Thyroid gland (tissue), 4 donors: ENCODE data around the gene PRRG2. TPM values are rescaled to one million over a fixed set of nuclear protein-coding genes. Genes with fewer than 3 reads are reported as not detected.

Experiments used
- DNase-seq, 2 donors: peaks; one replicate each; pipeline ENCODE4 v3.0.0-alpha.2; 2019
- H3K27ac ChIP-seq, 3 donors: fragments of 200-600 bp; sonication (generic); 1 replicate in 2 of 3; 2 replicates in 1 of 3; pipeline ENCODE4 v1.5.1; 2016 to 2019; ENCODE audit warnings: mild to moderate bottlenecking in 1 of 3, moderate library complexity in 1 of 3
- H3K27me3 ChIP-seq: fragments of 200-600 bp; sonication (generic); one replicate; pipeline ENCODE4 v1.5.1; 2019
- H3K36me3 ChIP-seq, 2 donors: fragments of 200-600 bp; sonication (generic); one replicate each; pipeline ENCODE4 v1.5.1; 2016 to 2019
- H3K4me1 ChIP-seq, 2 donors: fragments of 200-600 bp; sonication (generic); one replicate each; pipeline ENCODE4 v1.5.1; 2017 to 2019
- H3K4me3 ChIP-seq, 3 donors: fragments of 200-600 bp; sonication (generic); replicated peaks in 1 of 3; 1 replicate in 2 of 3; 2 replicates in 1 of 3; pipeline ENCODE4 v1.5.1; 2016; ENCODE audit warnings: mild to moderate bottlenecking in 1 of 3
- H3K9me3 ChIP-seq: fragments of 200-600 bp; sonication (generic); one replicate; pipeline ENCODE4 v1.5.1; 2017
- POLR2A ChIP-seq, 2 donors: fragments of 450-650 bp; IDR thresholded peaks; one replicate each; pipeline ENCODE4 v1.6.1; 2017; ENCODE audit warnings: antibody characterized with exemption in 2 of 2, mild to moderate bottlenecking in 2 of 2, moderate library complexity in 1 of 2
- WGBS, 2 donors: methylation state at CpG; one replicate each; pipeline ENCODE4 v1.1.5; 2017; 5-methylcytosine and 5-hydroxymethylcytosine counted together
- intact Hi-C: fragments of 100-400 bp; cut with DNase I; formaldehyde crosslinking; loops from one replicate; pipeline ENCODE4 v1.15.1; 2023
- total RNA-seq, 4 donors: library from RNA; depleted of rRNA; stranded (reverse); fragments of >200 nt; gene quantifications; one replicate each; pipeline ENCODE4 v1.2.3, GENCODE V29; 2016
- TF ChIP-seq, protein P1 (sequence below), 6 experiments: fragments of 200-600 bp in 3 of 6; fragments of 450-650 bp in 3 of 6; sonication (generic) in 3 of 6; IDR thresholded peaks; one replicate each; pipeline ENCODE4 v1.5.1; 2016 to 2019; ENCODE audit warnings: antibody characterized with exemption in 6 of 6, mild to moderate bottlenecking in 2 of 6, inconsistent platforms in 1 of 6, moderate library complexity in 1 of 6

The PRRG2 gene
- total RNA-seq, 4 donors from 2014 or later: 8.9 to 29.6 (median 25.0) TPM

DNA sequence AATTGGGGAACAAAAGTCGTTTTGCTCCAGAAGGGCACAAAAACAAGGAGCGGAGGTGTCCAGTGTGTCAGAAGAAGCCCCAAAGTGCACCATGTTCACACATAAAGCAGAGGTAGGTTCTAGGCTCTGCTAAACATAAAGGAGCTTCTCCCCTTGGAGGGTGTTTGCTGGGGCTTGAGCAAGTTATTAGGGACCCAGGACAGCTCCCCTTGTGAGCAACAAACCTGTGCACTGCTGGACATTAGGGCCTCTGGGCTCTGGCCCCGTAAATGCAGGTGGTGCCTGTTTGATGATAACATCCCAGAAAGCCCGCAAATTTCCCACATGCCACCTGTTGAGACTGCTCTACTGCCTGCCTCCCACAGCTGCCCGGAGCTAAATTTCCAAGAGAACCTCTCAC, 42.5 kb upstream of the PRRG2 start:
- H3K27ac ChIP-seq: no peak overlapping the region
- DNase-seq: no peak
- 90 to 93% methylated on average over 5 of the region's 5 CpGs for WGBS, 2 donors
- H3K27me3 ChIP-seq: no peaks in the 10 kb centered on the region
- H3K4me1 ChIP-seq: peaks cover 4 to 9% of the 10 kb centered on the region in 2 donors
- TF ChIP-seq, protein P1, sequence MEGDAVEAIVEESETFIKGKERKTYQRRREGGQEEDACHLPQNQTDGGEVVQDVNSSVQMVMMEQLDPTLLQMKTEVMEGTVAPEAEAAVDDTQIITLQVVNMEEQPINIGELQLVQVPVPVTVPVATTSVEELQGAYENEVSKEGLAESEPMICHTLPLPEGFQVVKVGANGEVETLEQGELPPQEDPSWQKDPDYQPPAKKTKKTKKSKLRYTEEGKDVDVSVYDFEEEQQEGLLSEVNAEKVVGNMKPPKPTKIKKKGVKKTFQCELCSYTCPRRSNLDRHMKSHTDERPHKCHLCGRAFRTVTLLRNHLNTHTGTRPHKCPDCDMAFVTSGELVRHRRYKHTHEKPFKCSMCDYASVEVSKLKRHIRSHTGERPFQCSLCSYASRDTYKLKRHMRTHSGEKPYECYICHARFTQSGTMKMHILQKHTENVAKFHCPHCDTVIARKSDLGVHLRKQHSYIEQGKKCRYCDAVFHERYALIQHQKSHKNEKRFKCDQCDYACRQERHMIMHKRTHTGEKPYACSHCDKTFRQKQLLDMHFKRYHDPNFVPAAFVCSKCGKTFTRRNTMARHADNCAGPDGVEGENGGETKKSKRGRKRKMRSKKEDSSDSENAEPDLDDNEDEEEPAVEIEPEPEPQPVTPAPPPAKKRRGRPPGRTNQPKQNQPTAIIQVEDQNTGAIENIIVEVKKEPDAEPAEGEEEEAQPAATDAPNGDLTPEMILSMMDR (IDR thresholded peaks at IDR 0.05): no peak
- no peak for TF ChIP-seq POLR2A (IDR thresholded peaks at IDR 0.05)
- H3K36me3 ChIP-seq: no peaks in the 10 kb centered on the region
- H3K4me3 ChIP-seq: no peak overlapping the region
- intact Hi-C loops: no loop called here
- no peaks in the 10 kb centered on the region for H3K9me3 ChIP-seq

DNA sequence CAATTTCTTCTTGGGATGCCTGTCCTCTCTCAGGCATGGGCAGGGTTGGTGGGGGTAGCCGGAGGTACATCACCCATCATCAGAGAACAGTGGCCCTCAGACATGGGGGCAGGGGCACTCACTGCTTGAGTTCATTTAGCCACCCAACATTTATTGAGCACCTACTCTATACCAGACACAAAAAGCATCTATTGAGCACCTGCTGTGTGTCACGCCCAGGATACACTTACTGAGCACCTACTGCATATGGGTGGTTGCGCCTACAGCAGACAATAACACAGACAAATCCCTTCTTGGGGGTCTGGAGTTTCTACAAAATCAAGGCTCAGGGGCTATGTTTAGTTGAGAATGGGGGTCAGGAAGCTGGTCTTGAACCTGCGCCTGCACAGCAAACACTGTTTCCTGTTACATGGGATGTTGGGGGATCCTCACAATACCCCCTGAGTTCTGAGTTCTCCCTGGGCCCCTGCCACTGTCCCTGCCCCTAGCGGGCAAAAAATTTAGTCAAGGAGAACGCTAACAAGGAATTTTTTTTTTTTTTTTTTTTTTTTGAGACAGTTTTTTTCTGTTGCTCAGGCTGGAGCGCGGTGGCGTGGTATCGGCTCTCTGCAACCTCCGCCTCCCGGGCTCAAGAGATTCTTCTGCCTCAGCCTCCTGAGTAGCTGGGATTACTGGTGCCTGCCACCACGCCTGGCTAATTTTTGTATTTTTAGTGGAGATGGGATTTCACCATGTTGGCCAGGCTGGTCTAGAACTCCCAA, 41.7 kb upstream of the PRRG2 start:
- no peak overlapping the region for H3K27ac ChIP-seq
- no peaks in the 10 kb centered on the region for H3K36me3 ChIP-seq
- DNase-seq: no peak
- 95 to 97% methylated on average over 13 of the region's 13 CpGs for WGBS, 2 donors
- H3K27me3 ChIP-seq: no peaks in the 10 kb centered on the region
- intact Hi-C loops: no loop called here
- TF ChIP-seq POLR2A (IDR thresholded peaks at IDR 0.05): no peak
- TF ChIP-seq, protein P1 (IDR thresholded peaks at IDR 0.05): no peak
- no peaks in the 10 kb centered on the region for H3K9me3 ChIP-seq
- no peak overlapping the region for H3K4me3 ChIP-seq
- peaks cover 1 to 3% of the 10 kb centered on the region in 2 donors for H3K4me1 ChIP-seq

DNA sequence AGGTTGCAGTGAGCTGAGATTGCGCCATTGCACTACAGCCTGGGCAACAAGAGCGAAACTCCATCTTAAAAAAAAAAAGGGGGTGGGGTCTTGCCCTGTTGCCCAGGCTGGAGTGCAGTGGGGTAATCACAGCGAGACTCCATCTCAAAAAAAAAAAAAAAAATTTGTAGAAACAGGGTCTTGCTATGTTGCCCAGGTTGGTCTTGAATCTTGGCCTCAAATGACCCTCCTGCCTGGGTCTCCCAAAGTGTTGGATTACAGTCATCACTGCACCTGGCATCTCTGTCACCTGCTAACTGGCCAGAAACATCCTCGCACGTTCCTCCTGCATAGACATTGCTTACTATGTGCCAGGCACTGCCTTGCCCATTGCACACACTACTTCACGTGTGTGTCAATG, 39.2 kb upstream of the PRRG2 start:
- no peak overlapping the region for H3K27ac ChIP-seq
- no peaks in the 10 kb centered on the region for H3K27me3 ChIP-seq
- H3K4me3 ChIP-seq: no peak overlapping the region
- H3K4me1 ChIP-seq: no peaks in the 10 kb centered on the region
- DNase-seq: no peak
- no peaks in the 10 kb centered on the region for H3K9me3 ChIP-seq
- WGBS, 2 donors: 94 to 97% methylated on average over 6 of the region's 6 CpGs
- intact Hi-C loops: no loop called here
- H3K36me3 ChIP-seq: no peaks in the 10 kb centered on the region
- TF ChIP-seq POLR2A (IDR thresholded peaks at IDR 0.05): no peak
- TF ChIP-seq, protein P1 (IDR thresholded peaks at IDR 0.05): no peak

DNA sequence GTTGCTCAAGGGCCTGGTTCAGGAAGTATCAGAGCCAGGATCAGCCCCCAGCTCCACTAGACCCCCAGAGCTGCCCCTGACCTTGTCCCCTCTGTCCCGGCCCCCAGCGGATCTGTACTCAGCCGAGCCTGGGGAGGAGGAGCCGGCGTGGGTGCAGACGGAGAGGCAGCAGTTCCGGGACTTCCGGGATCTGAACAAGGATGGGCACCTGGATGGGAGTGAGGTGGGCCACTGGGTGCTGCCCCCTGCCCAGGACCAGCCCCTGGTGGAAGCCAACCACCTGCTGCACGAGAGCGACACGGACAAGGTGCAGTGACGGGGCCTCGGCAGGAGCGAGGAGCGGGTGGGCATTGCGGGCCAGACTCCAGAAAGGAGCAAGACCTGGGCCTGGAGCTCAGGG, 38.7 kb upstream of the PRRG2 start:
- DNase-seq: no peak
- Histone ChIP-seq H3K27me3 (no peaks in the 10 kb centered on the region), H3K4me3 (no peak overlapping the region), H3K4me1 (no peaks in the 10 kb centered on the region), H3K9me3 (no peaks in the 10 kb centered on the region), H3K36me3 (no peaks in the 10 kb centered on the region), H3K27ac (no peak overlapping the region)
- intact Hi-C loops: no loop called here
- TF ChIP-seq POLR2A (IDR thresholded peaks at IDR 0.05): no peak
- TF ChIP-seq, protein P1 (IDR thresholded peaks at IDR 0.05): no peak
- 94 to 95% methylated on average over 16 of the region's 16 CpGs for WGBS, 2 donors

DNA sequence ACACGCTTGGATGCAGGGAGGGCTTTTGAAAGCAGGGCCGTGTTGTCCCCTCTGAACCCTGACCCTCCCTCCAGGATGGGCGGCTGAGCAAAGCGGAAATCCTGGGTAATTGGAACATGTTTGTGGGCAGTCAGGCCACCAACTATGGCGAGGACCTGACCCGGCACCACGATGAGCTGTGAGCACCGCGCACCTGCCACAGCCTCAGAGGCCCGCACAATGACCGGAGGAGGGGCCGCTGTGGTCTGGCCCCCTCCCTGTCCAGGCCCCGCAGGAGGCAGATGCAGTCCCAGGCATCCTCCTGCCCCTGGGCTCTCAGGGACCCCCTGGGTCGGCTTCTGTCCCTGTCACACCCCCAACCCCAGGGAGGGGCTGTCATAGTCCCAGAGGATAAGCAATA, 38.1 kb upstream of the PRRG2 start:
- WGBS, 2 donors: 85 to 95% methylated on average over 6 to 11 of the region's 14 CpGs
- H3K27ac ChIP-seq: no peak overlapping the region
- no peaks in the 10 kb centered on the region for H3K36me3 ChIP-seq
- no peaks in the 10 kb centered on the region for H3K4me1 ChIP-seq
- no peak overlapping the region for H3K4me3 ChIP-seq
- no peaks in the 10 kb centered on the region for H3K27me3 ChIP-seq
- DNase-seq: no peak
- H3K9me3 ChIP-seq: no peaks in the 10 kb centered on the region
- no peak for TF ChIP-seq POLR2A (IDR thresholded peaks at IDR 0.05)
- TF ChIP-seq, protein P1 (IDR thresholded peaks at IDR 0.05): no peak
- intact Hi-C loops: no loop called here
